Stimulated activated CD8-positive, alpha-beta memory T cell treated with anti-CD3 and anti-CD28 coated beads, Interleukin-2, amount 100 ng/mL, for 48 hours (primary cell): Measurements from ENCODE around the gene OCIAD1.

ENCODE experiments used
- DNase-seq, 2 donors: peaks; one replicate each; pipeline ENCODE4 v3.0.0-alpha.2; 2020; ENCODE audit warnings: low read depth in 2 of 2

The OCIAD1 gene

GRCh38 chr4:48891028-48891619 is 60.2 kb downstream of the OCIAD1 start:
- DNase-seq: no peak

- no peak for DNase-seq
These were observed 66.0 kb downstream of the OCIAD1 start for GRCh38 chr4:48896845-48897244.

DNA sequence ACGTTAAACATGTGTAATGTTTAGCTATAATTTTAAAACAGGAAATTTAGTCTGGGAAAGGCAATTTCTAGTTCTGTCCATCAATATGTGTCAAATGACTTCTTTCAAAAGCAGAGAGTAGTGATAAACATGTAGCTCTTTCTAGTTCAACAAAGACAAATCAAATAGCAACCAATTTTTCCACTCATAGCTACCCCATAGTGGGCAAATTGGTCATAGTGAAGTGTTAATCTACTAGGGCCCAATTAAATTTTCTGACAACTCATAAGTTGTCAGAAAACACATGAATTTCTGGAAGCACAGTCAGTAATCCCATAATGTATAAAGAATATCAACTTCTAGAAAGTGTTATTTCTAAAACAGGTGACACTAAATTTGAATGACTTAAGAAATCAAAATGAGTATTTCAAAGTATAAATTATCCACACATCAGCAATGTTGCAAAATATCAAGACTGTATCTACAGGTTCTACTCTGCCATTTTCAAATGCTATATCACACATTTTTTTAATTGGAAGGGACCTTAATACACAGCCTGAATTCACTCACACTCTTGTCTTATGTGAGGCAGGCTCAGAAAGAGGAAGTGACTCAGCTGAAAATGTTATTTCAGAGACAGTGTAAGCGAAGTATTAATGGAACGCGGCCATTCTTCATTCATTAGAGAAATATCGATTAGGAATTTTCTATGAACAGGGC is 68.0 kb downstream of the OCIAD1 start:
- DNase-seq: no peak

DNA sequence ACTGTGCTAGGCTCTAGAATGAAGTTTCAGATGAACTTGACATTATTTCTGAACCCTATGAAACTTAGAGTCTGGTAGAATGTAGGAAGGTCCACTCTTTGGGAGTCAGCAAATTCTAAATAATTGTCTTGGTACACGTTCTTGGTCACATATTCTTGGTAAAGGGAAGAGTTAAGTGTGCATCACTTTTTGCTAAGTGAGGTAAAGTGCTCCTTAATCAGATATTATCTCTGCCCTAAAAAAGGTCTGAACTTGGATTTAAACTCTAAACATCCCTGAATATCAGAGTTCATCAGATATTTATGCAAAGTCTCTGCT is 68.5 kb downstream of the OCIAD1 start:
- DNase-seq: no peak

DNA sequence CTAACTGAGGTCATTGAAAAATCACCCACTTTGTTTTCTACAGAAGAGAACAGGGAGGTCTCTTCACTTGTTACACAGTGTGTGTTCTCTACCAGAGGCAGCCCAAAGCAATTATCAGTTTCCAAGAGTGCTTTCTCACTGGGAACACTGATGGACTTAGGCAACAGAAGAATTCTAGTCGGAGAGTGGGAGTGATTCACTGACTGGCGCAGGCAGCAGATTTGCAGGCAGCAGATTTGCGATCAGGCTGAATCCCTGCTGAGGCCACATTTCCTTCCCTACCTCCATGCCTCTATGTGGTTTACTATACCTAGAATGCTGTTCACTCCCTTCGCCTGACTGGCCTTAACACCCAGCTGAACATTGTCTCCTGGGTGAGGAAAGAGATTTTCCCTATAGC is 69.1 kb downstream of the OCIAD1 start:
- no peak for DNase-seq

GRCh38 chr4:48901196-48901595 is 70.3 kb downstream of the OCIAD1 start:
- no peak for DNase-seq

DNA sequence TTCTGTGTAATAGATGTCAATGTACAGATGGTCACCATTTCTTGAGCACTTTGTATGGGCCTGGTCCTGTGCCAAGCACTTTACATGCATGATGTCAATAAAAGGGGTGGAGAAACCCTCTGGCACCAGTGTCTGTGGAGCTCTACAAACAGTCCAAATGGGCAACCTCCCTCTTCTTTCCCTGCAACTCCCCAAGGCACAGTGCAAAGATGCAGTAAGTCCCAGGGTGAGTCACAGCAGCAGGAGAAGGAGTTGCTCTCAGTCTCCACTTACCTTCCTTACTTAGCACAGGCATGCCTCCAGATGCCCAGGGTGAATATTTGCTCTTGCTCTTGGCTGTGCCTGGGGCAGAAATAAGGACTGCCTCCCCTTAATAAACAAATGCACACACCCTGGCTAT is 71.4 kb downstream of the OCIAD1 start:
- no peak for DNase-seq

- no peak for DNase-seq
These were observed 73.2 kb downstream of the OCIAD1 start for GRCh38 chr4:48904101-48904500.

- DNase-seq: no peak
These were observed 73.8 kb downstream of the OCIAD1 start for GRCh38 chr4:48904541-48905142.

DNA sequence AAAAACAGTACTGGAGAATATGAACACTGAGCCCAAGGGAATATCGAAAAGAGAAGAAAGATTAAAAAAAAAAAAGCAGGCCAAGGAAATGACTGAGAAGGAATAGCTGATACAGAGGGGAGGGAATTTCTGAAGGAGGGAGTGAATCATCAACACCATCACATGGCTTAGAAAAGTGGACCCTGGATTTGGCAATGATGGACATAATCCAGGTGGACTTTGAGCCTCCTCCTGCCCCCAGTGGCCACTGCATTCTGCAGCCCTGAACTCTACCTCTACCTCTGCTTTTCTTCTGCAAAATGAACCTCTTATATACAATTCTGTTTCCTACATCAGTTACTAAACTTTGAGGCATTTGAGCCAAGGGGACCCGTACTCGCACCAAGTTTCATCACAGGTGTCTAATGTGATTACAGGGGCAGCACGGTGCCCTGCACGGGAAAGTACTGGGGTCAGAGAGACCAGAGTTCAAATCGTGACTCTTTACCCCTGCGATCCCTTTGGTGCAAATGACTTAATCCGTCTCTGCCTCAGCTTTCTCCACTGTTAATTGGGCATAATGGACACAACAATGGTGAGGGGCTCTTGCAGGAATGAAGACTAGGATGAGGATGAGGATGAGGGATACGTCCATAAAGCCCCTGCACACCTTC is 74.6 kb downstream of the OCIAD1 start:
- DNase-seq: no peak

- peak; percentile 60 to 72 for DNase-seq
These were observed 75.6 kb downstream of the OCIAD1 start, which contains the start of gene OCIAD2 for GRCh38 chr4:48906206-48907173. OCIAD2 (minus strand) TSS chr4:48906774; CDS start chr4:48904549, 2,225 bp downstream.

DNA sequence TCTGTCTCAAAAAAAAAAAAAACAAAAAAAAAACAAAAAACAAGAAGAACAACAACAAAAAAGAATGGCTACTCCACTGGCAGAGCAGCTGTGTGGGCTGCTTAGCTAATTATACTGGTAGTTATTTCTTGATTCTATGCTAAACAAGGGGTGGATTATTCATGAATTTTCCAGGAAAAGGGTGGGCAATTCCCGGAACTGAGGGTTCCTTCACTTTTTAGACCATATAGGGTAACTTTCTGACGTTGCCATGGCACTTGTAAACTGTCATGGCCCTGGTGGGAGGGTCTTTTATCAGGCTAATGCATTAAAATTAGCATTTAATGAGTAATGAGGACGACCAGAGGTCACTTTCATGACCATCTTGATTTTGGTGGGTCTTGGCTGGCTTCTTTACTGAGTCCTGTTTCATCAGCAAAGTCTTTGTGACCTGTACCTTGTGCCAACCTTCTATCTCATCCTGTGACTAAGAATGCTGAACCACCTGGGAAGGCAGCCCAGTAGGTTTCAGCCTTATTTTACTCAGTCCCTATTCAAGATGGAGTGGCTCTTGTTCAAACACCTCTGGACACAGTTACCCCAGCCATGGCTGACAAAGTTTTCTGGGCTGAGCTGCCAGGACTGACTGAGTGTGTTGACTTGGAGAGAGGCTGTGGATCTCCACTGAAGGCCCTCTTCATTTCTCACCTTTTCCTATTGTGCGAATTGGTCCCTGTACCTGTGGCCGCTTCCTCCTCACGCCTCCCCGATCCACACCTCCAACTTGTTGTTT is 77.0 kb downstream of the OCIAD1 start:
- no peak for DNase-seq

DNA sequence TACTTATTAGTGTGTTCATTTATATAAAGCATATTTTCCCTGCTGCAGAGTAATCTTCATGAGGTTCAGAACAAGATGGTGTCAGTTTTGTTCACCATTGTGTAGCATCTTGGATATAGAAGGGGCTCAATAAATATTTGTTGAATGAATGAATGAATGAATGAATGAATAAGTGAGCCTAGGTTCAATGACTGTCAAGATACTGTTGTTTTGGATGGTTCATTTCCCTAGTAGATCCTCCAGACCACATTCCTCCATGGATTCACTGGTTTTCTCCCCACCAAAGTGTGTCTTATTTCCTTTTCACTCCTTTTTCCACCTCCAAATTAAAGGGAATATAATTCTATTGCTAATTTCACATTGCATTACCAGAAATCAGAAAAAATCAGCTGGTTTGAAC is 77.8 kb downstream of the OCIAD1 start:
- DNase-seq: no peak

DNA sequence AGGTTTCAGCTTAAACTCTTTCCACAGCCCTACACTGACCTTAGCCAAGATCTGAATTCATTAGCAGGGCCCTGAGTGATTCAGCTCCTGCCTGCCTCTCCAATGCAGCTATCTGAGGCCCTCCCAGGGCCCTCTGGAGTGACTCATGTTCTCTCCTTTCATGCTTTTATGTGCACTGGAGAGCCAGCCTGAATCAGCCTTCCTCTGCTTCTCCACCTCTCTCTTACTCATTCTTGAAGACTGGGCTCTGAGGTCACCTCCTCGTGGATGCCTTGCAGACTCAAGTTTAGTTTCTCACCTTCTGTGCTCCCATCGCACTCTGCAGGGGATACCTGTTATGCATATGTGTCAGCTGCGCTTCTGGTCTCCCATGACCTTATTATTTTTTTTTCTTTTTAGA is 78.8 kb downstream of the OCIAD1 start:
- DNase-seq: peak; percentile 31 to 48

DNA sequence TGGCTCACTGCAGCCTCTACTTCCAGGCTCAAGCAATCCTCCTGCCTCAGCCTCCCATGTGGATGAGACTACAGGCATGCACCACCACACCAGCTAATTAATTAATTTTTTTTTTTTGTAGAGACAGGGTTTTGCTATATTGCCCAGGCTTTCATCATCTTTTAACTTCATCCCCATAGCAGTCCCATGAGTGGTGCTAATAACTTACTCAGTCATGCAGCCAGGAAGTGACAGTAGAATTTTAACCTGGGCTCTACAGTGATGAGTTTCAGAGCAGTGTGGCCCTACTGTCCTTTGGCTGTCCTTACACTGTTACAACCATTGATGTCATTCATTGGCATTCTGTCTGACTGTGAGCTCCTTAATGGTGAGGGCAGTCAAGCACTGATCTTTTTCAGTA is 79.6 kb downstream of the OCIAD1 start:
- DNase-seq: no peak
